Heart left ventricle (tissue), 11 donors: ENCODE data around the gene B3GALNT1. TPM values are rescaled to one million over a fixed set of nuclear protein-coding genes. Genes with fewer than 3 reads are reported as not detected.

Source experiments
- polyA plus RNA-seq, 2 donors: library from polyadenylated mRNA; stranded (reverse); fragments of 200-250 nt; gene quantifications; one replicate each; pipeline ENCODE4 v1.2.3, GENCODE V29; 2013
- total RNA-seq, 9 donors: library from RNA; depleted of rRNA in 2 of 9; stranded (reverse); fragments of >200 nt in 2 of 9; fragmentation: NEBNext Ultra II Directional in 3 of 9; extraction: Animal tissue kit (Norgen Biotek cat#: 25700) in 3 of 9; gene quantifications; one replicate each; pipeline versions ENCODE4 v1.1.0 to v1.2.4, GENCODE V29; 2016 to 2023
- donor health status: ischemic (EF 13 %, LVEDD 7.1; RV severe dilation, severe dysfunction).
- donor health status: healthy with polysubstance abuse.
- donor health status: DM: no; HTN: yes; CAD: no.
- donor health status: DM: no; HTN: no; CAD: no.
- donor health status: ischemic (EF 25% LVEDD 5.7; RV mildly dilated, moderate dysfunction).
- donor health status: healthy.
- donor health status: DM: yes; HTN: yes; CAD: no.
- donor health status: PGD.
- donor health status: nonischemic (EF 23%, LVEDD 6.1; RV moderate dilation, normal function).

B3GALNT1 gene
- total and polyA plus RNA-seq, 11 donors: 15.2 to 94.6 (median 63.3) TPM

Other genes starting within 250 kb of the B3GALNT1 start
- 10 to 100 TPM; 28.9 to 74.9 (median 57.6) TPM for gene NMD3, start 116.0 kb upstream of the B3GALNT1 start, total RNA-seq
- 10 to 100 TPM; 20.4 to 48.6 TPM for gene NMD3, start 116.0 kb upstream of the B3GALNT1 start, polyA plus RNA-seq